ENCODE results near the gene NCBP2. TPM values are rescaled to one million over a fixed set of nuclear protein-coding genes. Genes with fewer than 3 reads are reported as not detected.

NCBP2 gene
- total RNA-seq, 1 donor, result 43.1 TPM

GRCh38 chr3:196938576-196938975 is 3.8 kb downstream of the NCBP2 start:
- Histone ChIP-seq H3K9me3 (ENCODE audit: low read depth, low read length) (no peaks in the 10 kb centered on the region), H3K27ac (ENCODE audit: low read depth, low read length) (no peak overlapping the region), H3K27me3 (ENCODE audit: insufficient read depth, low read length) (no peaks in the 10 kb centered on the region), H3K4me2 (ENCODE audit: insufficient read depth, low read length) (no peak overlapping the region), H3K36me3 (ENCODE audit: insufficient read depth, low read length) (peaks cover 59% of the 10 kb centered on the region), H3K79me2 (ENCODE audit: insufficient read depth, low read length) (peaks cover 51% of the 10 kb centered on the region), H3K4me1 (ENCODE audit: insufficient read depth, low read length) (peaks cover 15% of the 10 kb centered on the region), H3K4me3 (ENCODE audit: insufficient read depth, low read length) (no peak overlapping the region), H2AFZ (ENCODE audit: low read length) (no peak overlapping the region), H4K20me1 (ENCODE audit: insufficient read depth, low read length) (peaks cover 5% of the 10 kb centered on the region)
- DNase-seq (ENCODE audit: insufficient read length, low spot score, missing footprints), result no peak
- TF ChIP-seq CTCF (IDR thresholded peaks at IDR 0.05; ENCODE audit: extremely low read depth, low read depth, low read length), result no peak

- DNase-seq (ENCODE audit: insufficient read length, low spot score, missing footprints), result peak; percentile 52
Observed at GRCh38 chr3:196938124-196938523, 4.2 kb downstream of the NCBP2 start.

GRCh38 chr3:196936288-196936687 is 6.0 kb downstream of the NCBP2 start:
- Histone ChIP-seq H3K27me3 (ENCODE audit: insufficient read depth, low read length) (no peaks in the 10 kb centered on the region), H3K79me2 (ENCODE audit: insufficient read depth, low read length) (peaks cover 37% of the 10 kb centered on the region), H3K36me3 (ENCODE audit: insufficient read depth, low read length) (peaks cover 71% of the 10 kb centered on the region)

More at GRCh38 chr3:196938124-196938523, 4.2 kb downstream of the NCBP2 start:
- Histone ChIP-seq H3K79me2 (ENCODE audit: insufficient read depth, low read length) (peaks cover 47% of the 10 kb centered on the region), H2AFZ (ENCODE audit: low read length) (no peak overlapping the region), H3K27ac (ENCODE audit: low read depth, low read length) (peak overlapping the region; percentile 11), H3K9me3 (ENCODE audit: low read depth, low read length) (no peaks in the 10 kb centered on the region), H3K4me2 (ENCODE audit: insufficient read depth, low read length) (no peak overlapping the region), H4K20me1 (ENCODE audit: insufficient read depth, low read length) (peaks cover 5% of the 10 kb centered on the region), H3K4me3 (ENCODE audit: insufficient read depth, low read length) (no peak overlapping the region), H3K36me3 (ENCODE audit: insufficient read depth, low read length) (peaks cover 59% of the 10 kb centered on the region), H3K4me1 (ENCODE audit: insufficient read depth, low read length) (peaks cover 11% of the 10 kb centered on the region), H3K27me3 (ENCODE audit: insufficient read depth, low read length) (no peaks in the 10 kb centered on the region)
- TF ChIP-seq CTCF (IDR thresholded peaks at IDR 0.05; ENCODE audit: extremely low read depth, low read depth, low read length), result no peak

GRCh38 chr3:196932600-196932999 is 9.7 kb downstream of the NCBP2 start:
- Histone ChIP-seq H3K4me2 (ENCODE audit: insufficient read depth, low read length) (no peak overlapping the region), H3K79me2 (ENCODE audit: insufficient read depth, low read length) (peaks cover 6% of the 10 kb centered on the region), H3K4me1 (ENCODE audit: insufficient read depth, low read length) (no peaks in the 10 kb centered on the region), H4K20me1 (ENCODE audit: insufficient read depth, low read length) (no peaks in the 10 kb centered on the region), H3K9me3 (ENCODE audit: low read depth, low read length) (no peaks in the 10 kb centered on the region), H3K4me3 (ENCODE audit: insufficient read depth, low read length) (no peak overlapping the region), H3K36me3 (ENCODE audit: insufficient read depth, low read length) (peaks cover 75% of the 10 kb centered on the region), H3K27me3 (ENCODE audit: insufficient read depth, low read length) (no peaks in the 10 kb centered on the region), H2AFZ (ENCODE audit: low read length) (no peak overlapping the region), H3K27ac (ENCODE audit: low read depth, low read length) (no peak overlapping the region)
- TF ChIP-seq CTCF (IDR thresholded peaks at IDR 0.05; ENCODE audit: extremely low read depth, low read depth, low read length), result no peak
- DNase-seq (ENCODE audit: insufficient read length, low spot score, missing footprints), result peak; percentile 27

More at GRCh38 chr3:196936288-196936687, 6.0 kb downstream of the NCBP2 start:
- Histone ChIP-seq H3K27ac (ENCODE audit: low read depth, low read length) (no peak overlapping the region), H3K4me2 (ENCODE audit: insufficient read depth, low read length) (no peak overlapping the region), H3K9me3 (ENCODE audit: low read depth, low read length) (no peaks in the 10 kb centered on the region), H4K20me1 (ENCODE audit: insufficient read depth, low read length) (peaks cover 5% of the 10 kb centered on the region), H2AFZ (ENCODE audit: low read length) (no peak overlapping the region), H3K4me1 (ENCODE audit: insufficient read depth, low read length) (peaks cover 10% of the 10 kb centered on the region), H3K4me3 (ENCODE audit: insufficient read depth, low read length) (no peak overlapping the region)
- no peak for DNase-seq (ENCODE audit: insufficient read length, low spot score, missing footprints)
- TF ChIP-seq CTCF (IDR thresholded peaks at IDR 0.05; ENCODE audit: extremely low read depth, low read depth, low read length), result no peak

Data from osteoblast (primary cell).